Measurements from ENCODE around the gene SPATA4.
"Not testable (repeated sequence)": the region's sequence is repeated elsewhere in the genome, so short reads cannot be mapped to it uniquely, and the experiment has no call there.

Gene SPATA4

GRCh38 chr4:176195184-176195978 is at the start of gene SPATA4:
Gene SPATA4, minus strand, starts transcription at chr4:176195585. Its CDS starts 23 bp downstream, at chr4:176195562.
- peak; percentile 87 to 88 for DNase-seq (ENCODE audit: low read depth in 1 of 2, low spot score in 1 of 2)

- no peak for DNase-seq (ENCODE audit: low read depth in 1 of 2, low spot score in 1 of 2)
Observed at GRCh38 chr4:176242764-176243347, 47.5 kb upstream of the SPATA4 start.

- no peak for DNase-seq (ENCODE audit: low read depth in 1 of 2, low spot score in 1 of 2)
Observed at GRCh38 chr4:176241703-176242102, 46.3 kb upstream of the SPATA4 start.

- no peak for DNase-seq (ENCODE audit: low read depth in 1 of 2, low spot score in 1 of 2)
Observed at GRCh38 chr4:176238826-176239225, 43.4 kb upstream of the SPATA4 start.

GRCh38 chr4:176238157-176238610 is 42.8 kb upstream of the SPATA4 start:
- DNase-seq (ENCODE audit: low read depth in 1 of 2, low spot score in 1 of 2): no peak

GRCh38 chr4:176236946-176237345 is 41.6 kb upstream of the SPATA4 start:
- DNase-seq (ENCODE audit: low read depth in 1 of 2, low spot score in 1 of 2): no peak

GRCh38 chr4:176230836-176231235 is 35.5 kb upstream of the SPATA4 start:
- no peak for DNase-seq (ENCODE audit: low read depth in 1 of 2, low spot score in 1 of 2)

GRCh38 chr4:176229645-176230044 is 34.3 kb upstream of the SPATA4 start:
- no peak for DNase-seq (ENCODE audit: low read depth in 1 of 2, low spot score in 1 of 2)

GRCh38 chr4:176226736-176227135 is 31.4 kb upstream of the SPATA4 start:
- DNase-seq (ENCODE audit: low read depth in 1 of 2, low spot score in 1 of 2): no peak

- DNase-seq (ENCODE audit: low read depth in 1 of 2, low spot score in 1 of 2): no peak
Observed at GRCh38 chr4:176223561-176223960, 28.2 kb upstream of the SPATA4 start.

GRCh38 chr4:176222149-176222548 is 26.8 kb upstream of the SPATA4 start:
- DNase-seq (ENCODE audit: low read depth in 1 of 2, low spot score in 1 of 2): no peak

GRCh38 chr4:176217510-176217909 is 22.1 kb upstream of the SPATA4 start:
- DNase-seq (ENCODE audit: low read depth in 1 of 2, low spot score in 1 of 2): no peak

GRCh38 chr4:176212351-176212750 is 17.0 kb upstream of the SPATA4 start:
- not testable (repeated sequence) for DNase-seq (ENCODE audit: low read depth in 1 of 2, low spot score in 1 of 2)

- DNase-seq (ENCODE audit: low read depth in 1 of 2, low spot score in 1 of 2): no peak
Observed at GRCh38 chr4:176210579-176211296, 15.4 kb upstream of the SPATA4 start.

- no peak for DNase-seq (ENCODE audit: low read depth in 1 of 2, low spot score in 1 of 2)
Observed at GRCh38 chr4:176210101-176210500, 14.7 kb upstream of the SPATA4 start.

- DNase-seq (ENCODE audit: low read depth in 1 of 2, low spot score in 1 of 2): no peak
Observed at GRCh38 chr4:176209535-176209934, 14.2 kb upstream of the SPATA4 start.

- no peak for DNase-seq (ENCODE audit: low read depth in 1 of 2, low spot score in 1 of 2)
Observed at GRCh38 chr4:176207839-176208238, 12.5 kb upstream of the SPATA4 start.

GRCh38 chr4:176205299-176205698 is 9.9 kb upstream of the SPATA4 start:
- DNase-seq (ENCODE audit: low read depth in 1 of 2, low spot score in 1 of 2): no peak

GRCh38 chr4:176198316-176198903 is 3.0 kb upstream of the SPATA4 start:
- DNase-seq (ENCODE audit: low read depth in 1 of 2, low spot score in 1 of 2): no peak

- DNase-seq (ENCODE audit: low read depth in 1 of 2, low spot score in 1 of 2): peak in 1 of 2 donors; percentile 20
Observed at GRCh38 chr4:176193938-176194337, 1.4 kb downstream of the SPATA4 start.

- DNase-seq (ENCODE audit: low read depth in 1 of 2, low spot score in 1 of 2): no peak
Observed at GRCh38 chr4:176193126-176193525, 2.3 kb downstream of the SPATA4 start.

- DNase-seq (ENCODE audit: low read depth in 1 of 2, low spot score in 1 of 2): no peak
Observed at GRCh38 chr4:176191974-176192373, 3.4 kb downstream of the SPATA4 start.

All from activated T-helper 1 cell treated with anti-CD3 and anti-CD28 coated beads, Interleukin-2, amount 50 U/mL, for 16 hours (primary cell).